CD8-positive, alpha-beta memory T cell (primary cell): ENCODE measurements around the gene ATP2C1. TPM values are rescaled to one million over a fixed set of nuclear protein-coding genes. Genes with fewer than 3 reads are reported as not detected.

Experiments used
- CTCF ChIA-PET: fragments of 350-600 bp; sonication (Branson Sonifier 250); formaldehyde crosslinking; loops from one replicate; lab custom pipeline; 2021; ENCODE audit warnings: antibody characterized with exemption; lab: Charles Lee
- POLR2A ChIA-PET: fragments of 350-600 bp; sonication (Branson Sonifier 250); formaldehyde crosslinking; loops from one replicate; lab custom pipeline; 2021; ENCODE audit warnings: antibody characterized with exemption; lab: Charles Lee
- DNase-seq, 5 donors: peaks; one replicate each; pipeline versions ENCODE4 v3.0.0 to v3.0.0-alpha.2; 2020 to 2022; ENCODE audit warnings: mixed read lengths in 1 of 5
- H3K27ac ChIP-seq: one replicate; pipeline ENCODE4 v1.7.0; 2013; ENCODE audit warnings: low read depth, mild to moderate bottlenecking, low read length, moderate library complexity
- H3K27me3 ChIP-seq: 2 replicates; pipeline ENCODE4 v1.7.0; 2013; ENCODE audit warnings: low read length, mild to moderate bottlenecking; ENCODE audit not compliant: insufficient read depth, poor library complexity, severe bottlenecking
- H3K36me3 ChIP-seq: 2 replicates; pipeline ENCODE4 v1.7.0; 2013; ENCODE audit warnings: mild to moderate bottlenecking, low read length, moderate library complexity; ENCODE audit not compliant: insufficient read depth
- H3K4me1 ChIP-seq: 2 replicates; pipeline ENCODE4 v1.7.0; 2013; ENCODE audit warnings: mild to moderate bottlenecking, low read length, moderate library complexity; ENCODE audit not compliant: insufficient read depth
- H3K4me3 ChIP-seq: 2 replicates; pipeline ENCODE4 v1.7.0; 2013; ENCODE audit warnings: mild to moderate bottlenecking, low read length
- H3K9me3 ChIP-seq: 2 replicates; pipeline ENCODE4 v1.7.0; 2013; ENCODE audit warnings: mild to moderate bottlenecking, low read length
- H3K27ac Mint-ChIP-seq, 8 donors: one replicate each; pipeline ENCODE4 v1.8.0; 2020 to 2021; ENCODE audit warnings: mixed read lengths in 8 of 8, mild to moderate bottlenecking in 6 of 8, inconsistent platforms in 3 of 8, moderate library complexity in 3 of 8
- H3K27me3 Mint-ChIP-seq, 2 donors: one replicate each; pipeline ENCODE4 v1.8.0; 2020 to 2021; ENCODE audit warnings: mixed read lengths in 2 of 2, mild to moderate bottlenecking in 1 of 2, moderate library complexity in 1 of 2
- H3K36me3 Mint-ChIP-seq, 3 donors: one replicate each; pipeline ENCODE4 v1.8.0; 2020 to 2021; ENCODE audit warnings: mixed read lengths in 3 of 3, inconsistent platforms in 1 of 3, mild to moderate bottlenecking in 1 of 3
- H3K4me1 Mint-ChIP-seq, 3 donors: one replicate each; pipeline ENCODE4 v1.8.0; 2020 to 2021; ENCODE audit warnings: mixed read lengths in 3 of 3, inconsistent platforms in 1 of 3, mild to moderate bottlenecking in 1 of 3
- H3K4me3 Mint-ChIP-seq, 7 donors: one replicate each; pipeline ENCODE4 v1.8.0; 2020 to 2021; ENCODE audit warnings: mixed read lengths in 7 of 7, mild to moderate bottlenecking in 6 of 7, moderate library complexity in 4 of 7, inconsistent platforms in 2 of 7
- H3K9me3 Mint-ChIP-seq, 5 donors: one replicate each; pipeline ENCODE4 v1.8.0; 2020 to 2022; ENCODE audit warnings: mixed read lengths in 5 of 5, mild to moderate bottlenecking in 3 of 5, moderate library complexity in 2 of 5, inconsistent platforms in 1 of 5
- polyA plus RNA-seq: library from polyadenylated mRNA; unstranded; fragments of 300-500 nt; fragmentation: Illumina TruSeq; gene quantifications from one replicate; pipeline ENCODE4 v1.2.3, GENCODE V29; 2021
- total RNA-seq, 2 experiments: library from RNA; stranded (reverse); gene quantifications; one replicate each; pipeline ENCODE4 v1.2.3, GENCODE V29; 2021

ATP2C1 gene
- total and polyA plus RNA-seq, 3 experiments from 2014 or later = 15.0 to 71.7 (median 68.4) TPM

GRCh38 chr3:131001071-131001470 lies 107.2 kb downstream of the ATP2C1 start:
- POLR2A ChIA-PET = no interaction called here
- no peaks in the 10 kb centered on the region for H3K27me3 ChIP-seq
- peak overlapping the region in 1 of 8 donors; percentile 44 for H3K27ac Mint-ChIP-seq

GRCh38 chr3:131004603-131005002 lies 110.7 kb downstream of the ATP2C1 start:
- no peaks in the 10 kb centered on the region for H3K9me3 ChIP-seq
- peaks cover 12 to 25% (median 17%) of the 10 kb centered on the region in 3 donors for H3K4me1 Mint-ChIP-seq
- ChIA-PET POLR2A (no interaction called here), CTCF (no interaction called here)
- peaks cover 8% of the 10 kb centered on the region for H3K36me3 ChIP-seq
- H3K27me3 ChIP-seq = no peaks in the 10 kb centered on the region
- no peak overlapping the region for H3K4me3 Mint-ChIP-seq
- H3K27ac ChIP-seq = no peak overlapping the region
- no peaks in the 10 kb centered on the region for H3K4me1 ChIP-seq
- DNase-seq = no peak
- H3K27me3 Mint-ChIP-seq = no peaks in the 10 kb centered on the region
- no peaks in the 10 kb centered on the region for H3K9me3 Mint-ChIP-seq
- peak overlapping the region in 5 of 8 donors; percentile 0 to 47 (median 37) for H3K27ac Mint-ChIP-seq
- peaks cover 0 to 69% (median 15%) of the 10 kb centered on the region in 3 donors for H3K36me3 Mint-ChIP-seq
- no peak overlapping the region for H3K4me3 ChIP-seq

More at GRCh38 chr3:131001071-131001470, 107.2 kb downstream of the ATP2C1 start:
- Histone ChIP-seq H3K4me3 (no peak overlapping the region), H3K4me1 (no peaks in the 10 kb centered on the region), H3K27ac (no peak overlapping the region), H3K9me3 (no peaks in the 10 kb centered on the region), H3K36me3 (peaks cover 18% of the 10 kb centered on the region)
- Mint-ChIP-seq H3K9me3 (no peaks in the 10 kb centered on the region), H3K4me3 (no peak overlapping the region), H3K4me1 (peaks cover 12 to 25% (median 14%) of the 10 kb centered on the region in 3 donors), H3K27me3 (no peaks in the 10 kb centered on the region), H3K36me3 (peaks cover 0 to 71% (median 16%) of the 10 kb centered on the region in 3 donors)
- DNase-seq = no peak
- CTCF ChIA-PET = no interaction called here

GRCh38 chr3:131007256-131007655 lies 113.4 kb downstream of the ATP2C1 start:
- Histone ChIP-seq H3K27me3 (no peaks in the 10 kb centered on the region), H3K9me3 (no peaks in the 10 kb centered on the region), H3K27ac (no peak overlapping the region), H3K4me1 (no peaks in the 10 kb centered on the region), H3K36me3 (peaks cover 8% of the 10 kb centered on the region), H3K4me3 (no peak overlapping the region)
- Mint-ChIP-seq H3K9me3 (no peaks in the 10 kb centered on the region), H3K36me3 (peaks cover 0 to 73% (median 22%) of the 10 kb centered on the region in 3 donors), H3K4me1 (peaks cover 10 to 25% (median 17%) of the 10 kb centered on the region in 3 donors), H3K4me3 (no peak overlapping the region), H3K27me3 (no peaks in the 10 kb centered on the region), H3K27ac (peak overlapping the region in 1 of 8 donors; percentile 17)
- CTCF ChIA-PET = no interaction called here
- POLR2A ChIA-PET = no interaction called here
- no peak for DNase-seq

GRCh38 chr3:131007782-131008181 lies 113.9 kb downstream of the ATP2C1 start:
- Histone ChIP-seq H3K4me1 (no peaks in the 10 kb centered on the region), H3K9me3 (no peaks in the 10 kb centered on the region), H3K27me3 (no peaks in the 10 kb centered on the region), H3K36me3 (peaks cover 10% of the 10 kb centered on the region), H3K27ac (no peak overlapping the region), H3K4me3 (no peak overlapping the region)
- Mint-ChIP-seq H3K4me1 (peaks cover 10 to 25% (median 17%) of the 10 kb centered on the region in 3 donors), H3K27ac (peak overlapping the region in 1 of 8 donors; percentile 51), H3K36me3 (peaks cover 2 to 74% (median 23%) of the 10 kb centered on the region in 3 donors), H3K4me3 (no peak overlapping the region), H3K9me3 (no peaks in the 10 kb centered on the region), H3K27me3 (no peaks in the 10 kb centered on the region)
- CTCF ChIA-PET = no interaction called here
- DNase-seq = no peak
- POLR2A ChIA-PET = no interaction called here

GRCh38 chr3:131008326-131008725 lies 114.4 kb downstream of the ATP2C1 start:
- no peak for DNase-seq
- no peaks in the 10 kb centered on the region for H3K9me3 Mint-ChIP-seq
- CTCF ChIA-PET = no interaction called here
- Histone ChIP-seq H3K36me3 (peaks cover 14% of the 10 kb centered on the region), H3K4me3 (no peak overlapping the region), H3K4me1 (no peaks in the 10 kb centered on the region), H3K27ac (no peak overlapping the region), H3K9me3 (no peaks in the 10 kb centered on the region), H3K27me3 (no peaks in the 10 kb centered on the region)
- H3K4me1 Mint-ChIP-seq = peaks cover 10 to 23% (median 17%) of the 10 kb centered on the region in 3 donors
- POLR2A ChIA-PET = no interaction called here
- peak overlapping the region in 3 of 8 donors; percentile 1 to 51 (median 10) for H3K27ac Mint-ChIP-seq
- H3K4me3 Mint-ChIP-seq = no peak overlapping the region
- peaks cover 5 to 78% (median 28%) of the 10 kb centered on the region in 3 donors for H3K36me3 Mint-ChIP-seq
- no peaks in the 10 kb centered on the region for H3K27me3 Mint-ChIP-seq

- H3K27me3 ChIP-seq = no peaks in the 10 kb centered on the region
- H3K4me3 ChIP-seq = no peak overlapping the region
- CTCF ChIA-PET = no interaction called here
- Mint-ChIP-seq H3K27ac (peak overlapping the region in 1 of 8 donors; percentile 26), H3K4me3 (no peak overlapping the region), H3K27me3 (no peaks in the 10 kb centered on the region), H3K9me3 (no peaks in the 10 kb centered on the region), H3K4me1 (peaks cover 4 to 14% (median 10%) of the 10 kb centered on the region in 3 donors), H3K36me3 (peaks cover 5 to 79% (median 27%) of the 10 kb centered on the region in 3 donors)
- H3K36me3 ChIP-seq = peaks cover 20% of the 10 kb centered on the region
- H3K27ac ChIP-seq = no peak overlapping the region
- H3K4me1 ChIP-seq = no peaks in the 10 kb centered on the region
- no peaks in the 10 kb centered on the region for H3K9me3 ChIP-seq
- POLR2A ChIA-PET = no interaction called here
- no peak for DNase-seq
Observed at GRCh38 chr3:131009698-131010097, 115.8 kb downstream of the ATP2C1 start.

- peaks cover 11 to 76% (median 24%) of the 10 kb centered on the region in 3 donors for H3K36me3 Mint-ChIP-seq
- no peaks in the 10 kb centered on the region for H3K9me3 Mint-ChIP-seq
- Histone ChIP-seq H3K9me3 (no peaks in the 10 kb centered on the region), H3K4me3 (no peak overlapping the region), H3K36me3 (peaks cover 24% of the 10 kb centered on the region), H3K4me1 (peaks cover 36% of the 10 kb centered on the region), H3K27ac (no peak overlapping the region), H3K27me3 (no peaks in the 10 kb centered on the region)
- no peak for DNase-seq
- ChIA-PET POLR2A (no interaction called here), CTCF (no interaction called here)
- H3K4me1 Mint-ChIP-seq = peaks cover 51 to 75% (median 71%) of the 10 kb centered on the region in 3 donors
- peak overlapping the region in 5 of 8 donors; percentile 14 to 81 (median 48) for H3K27ac Mint-ChIP-seq
- no peak overlapping the region for H3K4me3 Mint-ChIP-seq
- H3K27me3 Mint-ChIP-seq = no peaks in the 10 kb centered on the region
Observed at GRCh38 chr3:131018970-131019369, 125.1 kb downstream of the ATP2C1 start.

GRCh38 chr3:131020122-131020693 lies 126.3 kb downstream of the ATP2C1 start:
- peaks cover 14 to 76% (median 29%) of the 10 kb centered on the region in 3 donors for H3K36me3 Mint-ChIP-seq
- no peaks in the 10 kb centered on the region for H3K9me3 ChIP-seq
- no peaks in the 10 kb centered on the region for H3K9me3 Mint-ChIP-seq
- peaks cover 63 to 82% (median 79%) of the 10 kb centered on the region in 3 donors for H3K4me1 Mint-ChIP-seq
- DNase-seq = no peak
- CTCF ChIA-PET = no interaction called here
- POLR2A ChIA-PET = no interaction called here
- peaks cover 23% of the 10 kb centered on the region for H3K36me3 ChIP-seq
- no peaks in the 10 kb centered on the region for H3K27me3 ChIP-seq
- H3K27ac Mint-ChIP-seq = peak overlapping the region; percentile 22 to 85 (median 67)
- H3K4me3 ChIP-seq = no peak overlapping the region
- H3K4me3 Mint-ChIP-seq = peak overlapping the region in 6 of 7 donors; percentile 15 to 62 (median 34)
- H3K27ac ChIP-seq = no peak overlapping the region
- H3K4me1 ChIP-seq = peaks cover 49% of the 10 kb centered on the region
- no peaks in the 10 kb centered on the region for H3K27me3 Mint-ChIP-seq
